Spleen (tissue), 11 donors: ENCODE measurements around the gene FBXO31. TPM values are rescaled to one million over a fixed set of nuclear protein-coding genes. Genes with fewer than 3 reads are reported as not detected.

Experiments
- DNase-seq: peaks from one replicate; pipeline ENCODE4 v3.0.0-alpha.2; 2020
- H3K27ac ChIP-seq, 8 donors: fragments of 200-600 bp; sonication (generic) in 7 of 8; 1 replicate in 4 of 8; 2 replicates in 4 of 8; pipeline versions ENCODE4 v1.5.0 to v1.8.0; 2016 to 2021; ENCODE audit warnings: inconsistent platforms in 4 of 8, mild to moderate bottlenecking in 4 of 8, moderate library complexity in 1 of 8
- H3K27me3 ChIP-seq, 7 donors: fragments of 200-600 bp; sonication (generic) in 6 of 7; replicated peaks in 1 of 7; 1 replicate in 4 of 7; 2 replicates in 3 of 7; pipeline versions ENCODE4 v1.5.0 to v1.8.0; 2016 to 2021; ENCODE audit warnings: inconsistent platforms in 3 of 7, mild to moderate bottlenecking in 1 of 7
- H3K36me3 ChIP-seq, 6 donors: fragments of 200-600 bp; sonication (generic) in 5 of 6; 1 replicate in 4 of 6; 2 replicates in 2 of 6; pipeline versions ENCODE4 v1.5.0 to v1.8.0; 2016 to 2021; ENCODE audit warnings: inconsistent platforms in 2 of 6
- H3K4me1 ChIP-seq, 6 donors: fragments of 200-600 bp; sonication (generic) in 5 of 6; 1 replicate in 3 of 6; 2 replicates in 3 of 6; pipeline versions ENCODE4 v1.5.0 to v1.8.0; 2016 to 2021; ENCODE audit warnings: inconsistent platforms in 3 of 6
- H3K4me3 ChIP-seq, 8 donors: fragments of 200-600 bp; sonication (generic) in 7 of 8; 1 replicate in 4 of 8; 2 replicates in 4 of 8; pipeline versions ENCODE4 v1.5.0 to v1.8.0; 2016 to 2021; ENCODE audit warnings: inconsistent platforms in 4 of 8, mild to moderate bottlenecking in 4 of 8, moderate library complexity in 2 of 8
- H3K9me3 ChIP-seq, 8 donors: fragments of 200-600 bp; sonication (generic) in 7 of 8; 1 replicate in 4 of 8; 2 replicates in 4 of 8; pipeline versions ENCODE4 v1.5.0 to v1.8.0; 2016 to 2021; ENCODE audit warnings: inconsistent platforms in 4 of 8
- POLR2A ChIP-seq, 3 donors: fragments of 450-650 bp; IDR thresholded peaks; one replicate each; pipeline ENCODE4 v1.5.1; 2017; ENCODE audit warnings: antibody characterized with exemption in 3 of 3, mild to moderate bottlenecking in 1 of 3
- POLR2AphosphoS5 ChIP-seq, 3 donors: sonication (generic); formaldehyde crosslinking; IDR thresholded peaks; one replicate each; pipeline ENCODE4 v1.5.1; 2017; ENCODE audit warnings: antibody characterized with exemption in 3 of 3
- WGBS, 5 donors: extraction: QIAGEN DNeasy Blood & Tissue Kit in 3 of 5; methylation state at CpG; one replicate each; pipeline versions ENCODE4 v1.1.5 to v1.1.7; 2013 to 2018; 5-methylcytosine and 5-hydroxymethylcytosine counted together
- intact Hi-C: fragments of 100-400 bp; cut with DNase I; formaldehyde crosslinking; loops from one replicate; pipeline ENCODE4 v1.15.0; 2023; ENCODE audit warnings: low total_unique reads
- polyA plus RNA-seq, 3 donors: library from polyadenylated mRNA; stranded (reverse); fragments of 200-250 nt; gene quantifications; one replicate each; pipeline ENCODE4 v1.2.1, GENCODE V29; 2013
- total RNA-seq, 7 donors: library from RNA; depleted of rRNA in 3 of 7; stranded (reverse); fragments of >200 nt in 3 of 7; fragmentation: NEBNext Ultra II Directional in 4 of 7; extraction: Animal tissue kit (Norgen Biotek cat#: 25700) in 4 of 7; gene quantifications; one replicate each; pipeline versions ENCODE4 v1.1.0 to v1.2.1, GENCODE V29; 2016 to 2021
- TF ChIP-seq, protein P1 (sequence below), 11 experiments: fragments of 200-600 bp in 7 of 11; fragments of 450-650 bp in 4 of 11; sonication (generic) in 4 of 11; IDR thresholded peaks in 8 of 11; conservative IDR thresholded peaks in 3 of 11; 1 replicate in 7 of 11; 2 replicates in 4 of 11; pipeline versions ENCODE4 v1.4.0 to v1.8.0; 2016 to 2021; ENCODE audit warnings: antibody characterized with exemption in 11 of 11, inconsistent platforms in 4 of 11, mild to moderate bottlenecking in 1 of 11
- donor health status: healthy with polysubstance abuse.
- donor health status: DM: no; HTN: no; CAD: no; lungs with moderate emphysema.
- donor health status: DM: no; HTN: no; CAD: no.
- donor health status: Bipolar disorder and iron deficiency.
- donor health status: healthy.
- donor health status: DM: no; HTN: no; CAD: no.
- donor health status: DM: yes; HTN: yes; CAD: no.

Gene FBXO31
- total and polyA plus RNA-seq, 10 donors: 7.9 to 30.6 (median 26.7) TPM

DNA sequence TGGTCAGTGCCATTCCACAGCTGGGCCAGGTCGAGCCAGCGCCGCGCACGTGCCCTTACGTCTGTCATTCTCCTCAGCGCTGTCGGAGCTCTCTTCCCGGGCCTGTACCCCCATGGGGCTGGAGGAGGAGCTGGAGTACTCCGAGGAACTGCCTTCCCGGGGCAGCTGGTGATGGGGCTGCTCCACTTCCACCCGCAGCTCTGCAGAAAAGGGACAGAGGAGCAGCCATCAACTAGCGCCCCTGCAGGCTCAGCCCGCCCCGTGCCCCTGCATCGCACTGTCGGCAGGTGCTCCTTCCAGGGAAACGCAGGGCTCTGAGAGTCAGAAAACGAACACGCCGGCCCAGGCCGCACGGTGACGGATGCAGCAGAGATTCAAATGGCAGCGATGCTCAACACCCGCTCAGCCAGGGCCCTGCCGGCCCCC lies 29.4 kb upstream of the FBXO31 start:
- WGBS, 5 donors: 92 to 99% (median 94%) methylated on average over 19 to 27 of the region's 27 CpGs
- peak; percentile 72 for DNase-seq
- H3K4me1 ChIP-seq: peaks cover 0 to 9% (median 6%) of the 10 kb centered on the region in 6 donors
- peaks cover 0 to 94% (median 63%) of the 10 kb centered on the region in 6 donors for H3K36me3 ChIP-seq
- intact Hi-C loops: no loop called here
- no peak overlapping the region for H3K4me3 ChIP-seq
- H3K27me3 ChIP-seq: no peaks in the 10 kb centered on the region
- no peaks in the 10 kb centered on the region for H3K9me3 ChIP-seq
- TF ChIP-seq POLR2AphosphoS5 (IDR thresholded peaks at IDR 0.05) (no peak), POLR2A (IDR thresholded peaks at IDR 0.05) (no peak)
- TF ChIP-seq, protein P1, sequence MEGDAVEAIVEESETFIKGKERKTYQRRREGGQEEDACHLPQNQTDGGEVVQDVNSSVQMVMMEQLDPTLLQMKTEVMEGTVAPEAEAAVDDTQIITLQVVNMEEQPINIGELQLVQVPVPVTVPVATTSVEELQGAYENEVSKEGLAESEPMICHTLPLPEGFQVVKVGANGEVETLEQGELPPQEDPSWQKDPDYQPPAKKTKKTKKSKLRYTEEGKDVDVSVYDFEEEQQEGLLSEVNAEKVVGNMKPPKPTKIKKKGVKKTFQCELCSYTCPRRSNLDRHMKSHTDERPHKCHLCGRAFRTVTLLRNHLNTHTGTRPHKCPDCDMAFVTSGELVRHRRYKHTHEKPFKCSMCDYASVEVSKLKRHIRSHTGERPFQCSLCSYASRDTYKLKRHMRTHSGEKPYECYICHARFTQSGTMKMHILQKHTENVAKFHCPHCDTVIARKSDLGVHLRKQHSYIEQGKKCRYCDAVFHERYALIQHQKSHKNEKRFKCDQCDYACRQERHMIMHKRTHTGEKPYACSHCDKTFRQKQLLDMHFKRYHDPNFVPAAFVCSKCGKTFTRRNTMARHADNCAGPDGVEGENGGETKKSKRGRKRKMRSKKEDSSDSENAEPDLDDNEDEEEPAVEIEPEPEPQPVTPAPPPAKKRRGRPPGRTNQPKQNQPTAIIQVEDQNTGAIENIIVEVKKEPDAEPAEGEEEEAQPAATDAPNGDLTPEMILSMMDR (IDR thresholded peaks at IDR 0.05 in 8 of 11, conservative IDR thresholded peaks at IDR 0.05 in 3 of 11): no peak
- H3K27ac ChIP-seq: no peak overlapping the region

DNA sequence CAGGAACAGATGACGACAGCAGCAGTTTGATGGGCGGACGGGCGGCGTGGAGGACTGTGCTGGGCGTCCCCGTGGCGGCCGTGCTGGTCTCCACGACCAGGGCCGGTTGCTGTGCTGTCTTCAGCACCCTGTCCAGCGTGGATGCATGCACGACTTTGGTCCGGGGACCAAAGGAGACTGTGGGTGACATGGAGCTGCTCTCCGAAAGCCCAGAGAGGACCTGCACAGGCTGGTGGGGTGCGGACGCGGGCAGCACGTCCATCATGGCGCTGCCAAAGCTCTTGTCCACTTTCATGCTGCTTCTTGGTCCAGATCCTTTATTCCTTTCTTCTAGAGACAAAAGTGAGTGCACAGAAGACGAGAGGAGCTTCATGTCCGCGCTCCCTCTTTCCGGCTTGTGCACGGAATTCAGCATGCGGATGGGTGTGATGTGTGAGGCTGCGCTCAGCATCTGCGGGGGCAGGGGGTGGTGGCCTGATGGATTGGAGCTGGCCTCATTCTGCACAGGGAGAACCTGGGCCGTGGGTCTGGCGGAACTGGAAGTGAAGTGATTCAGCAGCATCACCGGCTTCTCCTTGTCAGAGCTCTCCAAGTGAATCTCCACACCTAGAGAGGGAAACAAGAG lies 28.9 kb upstream of the FBXO31 start:
- intact Hi-C loops: no loop called here
- no peaks in the 10 kb centered on the region for H3K9me3 ChIP-seq
- peaks cover 0 to 14% (median 10%) of the 10 kb centered on the region in 6 donors for H3K4me1 ChIP-seq
- peak; percentile 69 for DNase-seq
- peaks cover 0 to 94% (median 58%) of the 10 kb centered on the region in 6 donors for H3K36me3 ChIP-seq
- no peak for TF ChIP-seq POLR2A (IDR thresholded peaks at IDR 0.05)
- peak in 1 of 3 donors; percentile 17 for TF ChIP-seq POLR2AphosphoS5 (IDR thresholded peaks at IDR 0.05)
- no peak overlapping the region for H3K4me3 ChIP-seq
- H3K27me3 ChIP-seq: no peaks in the 10 kb centered on the region
- no peak overlapping the region for H3K27ac ChIP-seq
- WGBS, 5 donors: 90 to 94% (median 92%) methylated on average over 26 to 31 of the region's 31 CpGs

DNA sequence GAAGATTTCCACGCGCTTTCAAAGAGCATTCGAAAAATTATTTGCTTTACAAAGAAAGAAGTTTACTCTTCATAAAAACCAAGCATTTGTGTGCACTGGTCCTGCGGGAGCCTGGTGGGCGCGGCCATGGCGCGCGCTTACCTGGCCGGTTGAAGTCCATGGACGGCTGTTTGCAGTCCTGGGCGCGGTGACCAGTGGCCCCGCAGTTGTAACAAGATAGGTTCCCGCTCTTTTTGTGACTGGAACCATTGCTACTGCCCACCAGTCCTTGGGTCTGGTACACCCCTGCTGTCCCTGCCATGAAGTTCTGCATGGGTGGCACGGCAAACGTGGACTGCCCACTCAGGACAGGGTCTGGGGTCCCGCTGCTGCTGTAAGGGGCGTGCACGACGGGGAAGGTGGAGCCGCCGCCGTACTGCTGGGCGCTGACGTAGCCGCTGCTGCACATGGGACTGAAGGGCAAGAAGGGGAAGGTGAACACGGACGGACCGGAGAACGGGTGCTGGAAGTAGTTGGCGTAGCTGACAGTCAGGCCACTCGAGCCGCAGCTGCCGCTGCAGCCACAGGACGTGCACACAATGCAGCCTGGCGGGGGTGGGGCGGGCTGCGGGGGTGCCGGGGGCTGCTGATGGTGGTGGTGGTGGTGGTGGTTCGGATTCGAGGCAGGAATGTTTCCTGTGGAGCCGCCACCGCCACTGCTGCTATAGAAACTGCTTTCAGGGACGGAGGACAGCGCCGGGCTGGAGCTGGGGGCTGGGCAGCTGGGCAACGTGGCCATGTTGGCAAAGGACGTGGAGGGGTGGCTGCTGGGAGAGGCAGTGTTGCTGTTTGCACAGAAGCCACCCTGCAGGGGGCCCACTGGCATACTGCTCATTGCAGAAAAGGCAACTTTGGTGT lies 28.0 kb upstream of the FBXO31 start:
- no peak overlapping the region for H3K27ac ChIP-seq
- H3K9me3 ChIP-seq: no peaks in the 10 kb centered on the region
- intact Hi-C loops: no loop called here
- peaks cover 0 to 21% (median 18%) of the 10 kb centered on the region in 6 donors for H3K4me1 ChIP-seq
- H3K36me3 ChIP-seq: peaks cover 0 to 90% (median 52%) of the 10 kb centered on the region in 6 donors
- no peak overlapping the region for H3K4me3 ChIP-seq
- H3K27me3 ChIP-seq: no peaks in the 10 kb centered on the region
- DNase-seq: peak; percentile 70
- 92 to 96% (median 95%) methylated on average over 45 to 49 of the region's 49 CpGs for WGBS, 5 donors
- TF ChIP-seq, protein P1 (IDR thresholded peaks at IDR 0.05 in 8 of 11, conservative IDR thresholded peaks at IDR 0.05 in 3 of 11): no peak
- TF ChIP-seq POLR2AphosphoS5 (IDR thresholded peaks at IDR 0.05): peak in 2 of 3 donors; percentile 17 to 60

DNA sequence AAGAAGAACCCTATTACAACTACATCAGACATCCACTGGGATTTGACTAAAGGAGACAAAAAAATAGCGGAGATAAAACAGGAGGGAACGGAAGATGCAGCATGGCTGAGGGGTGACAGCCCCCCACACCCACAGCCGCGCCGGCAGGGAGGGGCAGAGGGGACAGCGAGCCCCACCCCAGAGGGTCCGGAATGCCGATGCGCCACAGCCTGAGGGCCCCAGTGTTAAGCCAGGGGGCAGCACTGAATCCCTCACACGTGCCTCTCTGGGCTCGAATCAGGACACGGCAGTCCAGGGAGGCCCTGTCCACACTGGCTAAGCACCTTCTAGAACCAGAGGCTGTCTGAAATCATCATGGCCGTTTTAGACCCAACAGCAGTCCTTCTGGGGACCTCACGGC lies 27.4 kb upstream of the FBXO31 start:
- 82 to 93% (median 92%) methylated on average over 10 to 14 of the region's 14 CpGs for WGBS, 5 donors
- TF ChIP-seq, protein P1 (IDR thresholded peaks at IDR 0.05 in 8 of 11, conservative IDR thresholded peaks at IDR 0.05 in 3 of 11): no peak
- TF ChIP-seq POLR2A (IDR thresholded peaks at IDR 0.05): no peak
- TF ChIP-seq POLR2AphosphoS5 (IDR thresholded peaks at IDR 0.05): no peak
- Histone ChIP-seq H3K27ac (no peak overlapping the region), H3K4me1 (peaks cover 0 to 23% (median 19%) of the 10 kb centered on the region in 6 donors), H3K27me3 (no peaks in the 10 kb centered on the region), H3K36me3 (peaks cover 0 to 90% (median 50%) of the 10 kb centered on the region in 6 donors), H3K9me3 (no peaks in the 10 kb centered on the region), H3K4me3 (no peak overlapping the region)
- peak; percentile 60 for DNase-seq
- intact Hi-C loops: no loop called here
